SJCRH30 (cell line): ENCODE results near the gene NEDD4L. TPM values are rescaled to one million over a fixed set of nuclear protein-coding genes. Genes with fewer than 3 reads are reported as not detected.

ENCODE experiments used
- DNase-seq, 2 experiments: peaks; one replicate each; pipeline ENCODE4 v3.0.0-alpha.2; 2015 to 2020
- H3K27ac ChIP-seq: fragments of 250-450 bp; sonication (Bioruptor Pico); 2 replicates; pipeline ENCODE4 v1.5.1; 2020; ENCODE audit warnings: mild to moderate bottlenecking, moderate library complexity
- H3K27me3 ChIP-seq: fragments of 250-450 bp; sonication (Bioruptor Pico); 2 replicates; pipeline ENCODE4 v1.5.1; 2020; ENCODE audit warnings: mild to moderate bottlenecking, moderate library complexity
- H3K36me3 ChIP-seq: fragments of 250-450 bp; sonication (Bioruptor Pico); 2 replicates; pipeline ENCODE4 v1.5.1; 2020; ENCODE audit warnings: mild to moderate bottlenecking, moderate library complexity
- H3K4me1 ChIP-seq: fragments of 250-450 bp; sonication (Bioruptor Pico); 2 replicates; pipeline ENCODE4 v1.5.1; 2020; ENCODE audit warnings: mild to moderate bottlenecking, moderate library complexity
- H3K4me3 ChIP-seq: fragments of 250-450 bp; sonication (Bioruptor Pico); 2 replicates; pipeline ENCODE4 v1.5.1; 2020; ENCODE audit warnings: mild to moderate bottlenecking, moderate library complexity
- H3K9me3 ChIP-seq: fragments of 250-450 bp; sonication (Bioruptor Pico); replicated peaks from 2 replicates; pipeline ENCODE4 v1.5.1; 2020; ENCODE audit warnings: mild to moderate bottlenecking, moderate library complexity
- total RNA-seq: library from RNA; depleted of rRNA; stranded (reverse); fragments of >200 nt; shearing (Covaris generic); gene quantifications from 2 replicates; pipeline ENCODE4 v1.2.3, GENCODE V29; 2014

Gene NEDD4L
- total RNA-seq, 1 experiment from 2014 or later, result 29.3 TPM

- Histone ChIP-seq H3K4me3 (no peak overlapping the region), H3K27me3 (no peaks in the 10 kb centered on the region), H3K27ac (no peak overlapping the region), H3K9me3 (no peaks in the 10 kb centered on the region), H3K4me1 (no peaks in the 10 kb centered on the region), H3K36me3 (no peaks in the 10 kb centered on the region)
- no peak for DNase-seq
These were observed 164.3 kb downstream of the NEDD4L start for GRCh38 chr18:58208207-58208932.

- no peaks in the 10 kb centered on the region for H3K9me3 ChIP-seq
- no peak for DNase-seq
- H3K4me1 ChIP-seq, result no peaks in the 10 kb centered on the region
- no peak overlapping the region for H3K27ac ChIP-seq
- no peaks in the 10 kb centered on the region for H3K27me3 ChIP-seq
- H3K36me3 ChIP-seq, result no peaks in the 10 kb centered on the region
- no peak overlapping the region for H3K4me3 ChIP-seq
These were observed 165.3 kb downstream of the NEDD4L start for GRCh38 chr18:58209326-58209725.

GRCh38 chr18:58211510-58211909 lies 167.5 kb downstream of the NEDD4L start:
- Histone ChIP-seq H3K27me3 (no peaks in the 10 kb centered on the region), H3K9me3 (no peaks in the 10 kb centered on the region), H3K4me3 (no peak overlapping the region), H3K27ac (no peak overlapping the region), H3K36me3 (no peaks in the 10 kb centered on the region), H3K4me1 (no peaks in the 10 kb centered on the region)
- no peak for DNase-seq

GRCh38 chr18:58212274-58212673 lies 168.2 kb downstream of the NEDD4L start:
- DNase-seq, result no peak
- no peak overlapping the region for H3K27ac ChIP-seq
- H3K4me1 ChIP-seq, result no peaks in the 10 kb centered on the region

DNA sequence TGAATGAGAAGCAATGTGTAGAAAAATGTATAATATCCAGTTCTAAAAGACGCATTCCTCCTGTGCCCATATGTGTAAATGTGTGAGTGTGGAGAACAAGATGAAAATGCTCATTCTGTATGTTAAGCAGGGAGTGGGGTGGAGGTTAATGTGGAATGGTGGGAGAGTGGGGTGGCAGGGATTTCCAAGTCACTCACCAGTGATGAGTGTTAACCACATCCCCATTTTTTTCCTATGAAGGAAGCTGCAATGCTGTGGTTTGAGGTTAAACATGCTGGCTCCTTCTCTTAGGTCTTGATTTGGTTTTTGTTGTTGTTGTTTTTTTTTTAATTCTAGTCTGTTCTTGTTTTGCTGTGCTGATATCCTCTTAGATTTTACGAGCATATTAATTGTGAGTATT lies 169.4 kb downstream of the NEDD4L start:
- peak overlapping the region; percentile 26 for H3K27ac ChIP-seq
- no peaks in the 10 kb centered on the region for H3K9me3 ChIP-seq
- peak; percentile 16 to 20 for DNase-seq
- no peaks in the 10 kb centered on the region for H3K27me3 ChIP-seq
- H3K4me1 ChIP-seq, result no peaks in the 10 kb centered on the region
- no peaks in the 10 kb centered on the region for H3K36me3 ChIP-seq
- H3K4me3 ChIP-seq, result no peak overlapping the region

More at GRCh38 chr18:58212274-58212673, 168.2 kb downstream of the NEDD4L start:
- no peaks in the 10 kb centered on the region for H3K9me3 ChIP-seq
- H3K27me3 ChIP-seq, result no peaks in the 10 kb centered on the region
- no peak overlapping the region for H3K4me3 ChIP-seq
- H3K36me3 ChIP-seq, result no peaks in the 10 kb centered on the region

DNA sequence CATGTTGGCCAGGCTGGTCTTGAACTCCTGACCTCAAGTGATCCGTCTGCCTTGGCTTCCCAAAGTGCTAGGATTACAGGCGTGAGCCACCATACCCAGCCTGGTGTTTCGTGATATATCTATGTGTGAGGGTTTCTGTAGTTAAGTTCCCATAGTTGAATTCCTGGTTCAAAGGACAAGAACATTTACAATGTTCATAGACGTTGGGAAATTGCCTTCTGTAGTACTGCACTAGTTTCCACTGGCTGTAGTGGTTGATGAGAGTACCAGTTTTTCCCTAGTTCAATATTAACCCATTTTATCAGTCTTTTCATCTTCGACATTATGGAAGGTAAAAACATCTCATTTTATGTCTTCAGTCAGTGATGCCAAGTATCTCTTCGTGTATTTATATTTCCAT lies 171.0 kb downstream of the NEDD4L start:
- H3K4me3 ChIP-seq, result no peak overlapping the region
- no peak overlapping the region for H3K27ac ChIP-seq
- no peaks in the 10 kb centered on the region for H3K36me3 ChIP-seq
- DNase-seq, result no peak
- H3K9me3 ChIP-seq, result no peaks in the 10 kb centered on the region
- H3K4me1 ChIP-seq, result no peaks in the 10 kb centered on the region
- no peaks in the 10 kb centered on the region for H3K27me3 ChIP-seq

DNA sequence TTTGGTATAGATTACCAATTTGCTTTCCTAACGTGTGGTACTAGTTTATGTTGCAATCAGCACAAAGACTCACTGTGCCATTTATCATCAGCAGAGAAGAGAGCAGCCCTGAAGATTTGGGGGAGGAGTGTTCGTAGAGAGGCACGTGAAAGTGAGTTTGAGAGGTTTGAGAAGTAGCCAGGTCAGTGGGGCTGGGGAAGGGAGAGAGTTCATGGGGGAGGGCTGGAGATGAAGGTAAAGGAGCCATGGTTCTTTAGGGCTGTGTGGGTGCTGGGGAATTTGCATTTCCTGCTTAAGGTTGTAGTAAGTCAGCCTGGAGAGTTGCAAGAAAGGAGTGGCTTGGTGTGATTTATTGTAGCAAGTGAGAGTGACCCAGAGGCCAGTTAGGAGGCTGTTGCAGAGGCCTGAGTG lies 172.1 kb downstream of the NEDD4L start:
- H3K36me3 ChIP-seq, result no peaks in the 10 kb centered on the region
- no peak overlapping the region for H3K27ac ChIP-seq
- no peaks in the 10 kb centered on the region for H3K9me3 ChIP-seq
- no peaks in the 10 kb centered on the region for H3K27me3 ChIP-seq
- no peaks in the 10 kb centered on the region for H3K4me1 ChIP-seq
- H3K4me3 ChIP-seq, result no peak overlapping the region
- DNase-seq, result no peak

DNA sequence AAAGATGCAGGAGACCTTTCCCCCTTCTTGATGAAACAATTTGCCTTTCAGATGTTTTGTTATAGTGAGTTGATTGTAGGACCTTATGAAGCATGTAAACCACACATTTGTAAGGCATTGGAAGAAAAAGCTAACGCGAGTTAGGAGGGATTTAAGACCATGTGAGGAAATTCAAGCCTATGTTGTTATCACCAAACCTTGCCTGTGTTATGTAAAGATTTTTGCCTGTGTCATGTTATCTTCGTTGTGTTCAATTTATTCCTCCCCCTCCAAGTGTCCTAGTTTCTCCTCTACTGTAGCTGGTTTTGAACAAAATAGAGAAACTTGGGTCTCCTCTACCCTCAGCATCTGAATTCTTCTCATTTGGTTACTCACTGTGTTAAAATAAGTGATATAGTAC lies 173.0 kb downstream of the NEDD4L start:
- Histone ChIP-seq H3K4me3 (no peak overlapping the region), H3K9me3 (no peaks in the 10 kb centered on the region), H3K27me3 (no peaks in the 10 kb centered on the region), H3K36me3 (no peaks in the 10 kb centered on the region), H3K4me1 (no peaks in the 10 kb centered on the region), H3K27ac (no peak overlapping the region)
- no peak for DNase-seq

DNA sequence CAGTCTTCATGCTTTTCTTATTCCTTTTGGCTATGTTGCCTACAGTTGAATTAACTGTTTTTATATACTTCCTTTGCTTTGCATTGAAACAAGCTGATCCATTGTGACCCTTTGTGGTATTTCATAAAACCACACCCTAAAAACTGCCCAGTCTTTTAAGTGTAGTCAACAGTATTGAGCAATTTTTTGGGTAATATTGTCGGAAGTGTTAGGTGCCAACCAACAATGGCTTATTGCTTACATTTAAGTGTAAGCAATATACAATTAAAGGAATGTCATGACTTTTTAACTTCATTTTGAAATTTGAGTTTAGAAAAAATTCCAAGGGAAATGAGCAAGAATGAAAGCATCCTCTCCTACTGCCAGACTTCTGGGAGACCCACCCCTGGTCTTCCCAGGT lies 174.1 kb downstream of the NEDD4L start:
- Histone ChIP-seq H3K4me3 (no peak overlapping the region), H3K4me1 (no peaks in the 10 kb centered on the region), H3K27ac (no peak overlapping the region), H3K36me3 (no peaks in the 10 kb centered on the region), H3K27me3 (no peaks in the 10 kb centered on the region), H3K9me3 (no peaks in the 10 kb centered on the region)
- no peak for DNase-seq

GRCh38 chr18:58221060-58221725 lies 177.2 kb downstream of the NEDD4L start:
- no peak overlapping the region for H3K4me3 ChIP-seq

GRCh38 chr18:58222432-58223125 lies 178.6 kb downstream of the NEDD4L start:
- Histone ChIP-seq H3K27me3 (no peaks in the 10 kb centered on the region), H3K4me3 (no peak overlapping the region), H3K36me3 (no peaks in the 10 kb centered on the region), H3K4me1 (no peaks in the 10 kb centered on the region), H3K27ac (no peak overlapping the region), H3K9me3 (no peaks in the 10 kb centered on the region)
- DNase-seq, result no peak

More at GRCh38 chr18:58221060-58221725, 177.2 kb downstream of the NEDD4L start:
- DNase-seq, result no peak
- H3K4me1 ChIP-seq, result no peaks in the 10 kb centered on the region
- no peaks in the 10 kb centered on the region for H3K27me3 ChIP-seq
- no peak overlapping the region for H3K27ac ChIP-seq
- no peaks in the 10 kb centered on the region for H3K36me3 ChIP-seq
- no peaks in the 10 kb centered on the region for H3K9me3 ChIP-seq

DNA sequence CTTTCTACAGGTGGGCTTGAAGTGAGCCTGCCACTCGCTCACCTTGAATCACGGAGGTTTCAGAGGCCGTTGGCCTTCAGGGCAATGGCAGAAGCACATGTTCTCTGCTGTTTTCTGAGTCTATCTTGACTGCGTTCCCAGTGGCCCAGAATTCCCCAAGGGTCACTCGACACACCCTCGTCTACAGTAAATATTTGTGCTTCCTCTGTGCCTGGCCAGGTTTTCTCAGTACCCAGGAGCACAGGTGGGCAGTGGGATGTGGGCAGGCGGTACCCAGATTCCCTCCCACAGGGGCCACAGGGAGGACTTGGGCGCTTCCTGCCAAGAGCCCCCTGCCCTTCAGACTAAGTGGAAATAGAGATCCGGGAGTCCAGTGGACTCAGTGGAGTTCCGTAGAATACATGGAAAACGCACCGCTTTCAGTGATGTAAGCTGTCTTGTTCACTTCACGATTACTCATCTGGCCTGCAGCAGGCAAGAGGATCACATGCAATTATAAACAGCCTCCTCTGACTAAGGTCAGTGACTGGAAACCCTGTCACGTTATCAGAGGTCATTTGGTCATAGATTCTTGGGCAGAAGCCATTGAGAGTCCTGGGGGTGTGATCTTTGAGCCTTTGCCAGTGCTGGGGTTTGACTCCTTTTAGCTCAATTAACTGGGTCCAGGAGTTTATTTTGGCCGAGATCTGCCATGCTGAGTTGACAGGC lies 179.8 kb downstream of the NEDD4L start:
- DNase-seq, result no peak

DNA sequence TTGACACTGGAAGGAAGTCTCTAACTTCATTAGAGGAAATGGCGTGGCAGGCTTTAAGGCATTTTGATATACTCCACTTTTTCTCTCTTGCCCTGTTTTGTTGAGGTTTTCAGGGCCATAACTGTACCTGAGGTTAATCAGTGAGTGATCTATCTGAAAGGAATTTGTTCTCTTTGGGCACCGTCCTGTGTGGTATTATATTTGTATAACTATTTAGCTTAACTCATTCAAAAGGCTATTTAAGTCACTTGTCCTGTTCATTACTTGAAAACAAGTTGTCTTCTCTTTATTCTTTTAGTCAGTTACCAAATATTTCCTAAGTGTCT lies 180.4 kb downstream of the NEDD4L start:
- H3K4me3 ChIP-seq, result no peak overlapping the region
- H3K36me3 ChIP-seq, result no peaks in the 10 kb centered on the region
- no peak for DNase-seq
- H3K27ac ChIP-seq, result no peak overlapping the region
- H3K4me1 ChIP-seq, result no peaks in the 10 kb centered on the region
- no peaks in the 10 kb centered on the region for H3K27me3 ChIP-seq
- H3K9me3 ChIP-seq, result no peaks in the 10 kb centered on the region

More for the DNA sequence above, 179.8 kb downstream of the NEDD4L start:
- Histone ChIP-seq H3K27ac (no peak overlapping the region), H3K27me3 (no peaks in the 10 kb centered on the region), H3K4me1 (no peaks in the 10 kb centered on the region), H3K4me3 (no peak overlapping the region), H3K9me3 (no peaks in the 10 kb centered on the region), H3K36me3 (no peaks in the 10 kb centered on the region)

- no peak for DNase-seq
- H3K36me3 ChIP-seq, result no peaks in the 10 kb centered on the region
- H3K27ac ChIP-seq, result no peak overlapping the region
These were observed 181.1 kb downstream of the NEDD4L start for GRCh38 chr18:58225101-58225500.

DNA sequence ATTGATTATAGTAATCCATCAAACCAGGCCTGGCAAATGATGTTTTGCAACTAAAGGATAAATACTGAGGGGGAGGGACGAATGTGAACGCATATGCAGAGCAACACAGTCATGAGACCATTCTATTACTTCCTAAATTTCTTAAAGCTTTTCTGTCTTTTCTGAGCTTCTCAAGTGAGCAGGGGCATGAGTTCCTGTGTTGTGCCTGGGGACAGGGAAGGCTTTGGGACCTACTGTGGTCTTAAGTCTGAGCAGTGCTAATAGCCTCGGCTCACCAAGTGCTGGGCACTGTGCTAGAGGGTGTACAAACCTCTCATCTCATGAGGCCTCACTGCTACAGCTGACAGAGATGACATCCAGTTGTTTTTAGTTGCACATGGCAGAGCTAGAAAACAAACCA lies 182.4 kb downstream of the NEDD4L start:
- no peaks in the 10 kb centered on the region for H3K36me3 ChIP-seq
- no peaks in the 10 kb centered on the region for H3K27me3 ChIP-seq
- H3K4me1 ChIP-seq, result no peaks in the 10 kb centered on the region
- H3K27ac ChIP-seq, result no peak overlapping the region
- H3K4me3 ChIP-seq, result no peak overlapping the region
- no peaks in the 10 kb centered on the region for H3K9me3 ChIP-seq
- DNase-seq, result no peak

More at GRCh38 chr18:58225101-58225500, 181.1 kb downstream of the NEDD4L start:
- Histone ChIP-seq H3K4me1 (no peaks in the 10 kb centered on the region), H3K4me3 (no peak overlapping the region), H3K9me3 (no peaks in the 10 kb centered on the region), H3K27me3 (no peaks in the 10 kb centered on the region)
